ENCODE results near the gene DPH2. TPM values are rescaled to one million over a fixed set of nuclear protein-coding genes. Genes with fewer than 3 reads are reported as not detected.

The DPH2 gene
- total and polyA plus RNA-seq, 2 of the 8 experiments (the other 6 are each of a cell fraction or from before 2014, with no cell fraction given) = 64.9 to 92.1 TPM

DNA sequence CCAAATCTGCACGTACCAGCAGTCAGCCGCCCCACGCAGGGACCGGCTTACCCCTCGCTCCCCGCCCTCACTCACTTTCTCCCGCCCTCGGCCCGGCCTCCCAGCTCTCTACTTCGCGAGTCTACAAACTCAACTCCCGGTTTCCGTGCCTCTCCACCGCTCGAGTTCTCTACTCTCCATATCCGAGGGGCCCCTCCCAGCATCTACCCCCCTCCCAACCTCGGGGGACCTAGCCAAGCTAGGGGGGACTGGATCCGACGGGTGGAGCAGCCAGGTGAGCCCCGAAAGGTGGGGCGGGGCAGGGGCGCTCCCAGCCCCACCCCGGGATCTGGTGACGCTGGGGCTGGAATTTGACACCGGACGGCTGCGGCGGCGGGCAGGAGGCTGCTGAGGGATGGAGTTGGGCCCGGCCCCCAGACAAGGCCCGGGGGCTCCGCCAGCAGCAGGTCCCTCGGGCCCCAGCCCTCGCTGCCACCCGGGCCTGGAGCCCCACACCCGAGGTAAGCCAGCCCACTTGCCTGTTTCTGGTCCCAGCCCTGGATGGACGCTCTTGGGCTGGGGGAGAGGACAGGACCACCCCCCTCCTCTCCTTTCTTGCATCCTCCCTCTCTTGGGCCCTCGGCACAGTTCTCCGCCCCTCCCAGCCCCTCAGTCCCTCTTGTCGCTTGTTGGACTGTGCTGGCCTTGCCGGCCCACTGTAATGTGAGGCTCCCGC, 36.3 kb upstream of the DPH2 start, which contains the start of gene ARTN:
Gene ARTN (plus strand): TSS at position 416 of the 715 bp plus-strand sequence. CDS start 1,856 bp downstream, outside the sequence.
- H3K4me1 ChIP-seq (replicated peaks in 1 of 4; ENCODE audit: control insufficient read depth in 3 of 4, insufficient read depth in 4 of 4, low read length in 3 of 4) = peaks cover 11 to 36% (median 31%) of the 10 kb centered on the region in 4 experiments
- H2AK5ac ChIP-seq (ENCODE audit: low read depth, low read length) = peak within 1 kb of the TSS; percentile 85; the same call in 1 of the 2 replicates
- H2BK12ac ChIP-seq (ENCODE audit: low read depth, low read length) = peak within 1 kb of the TSS; percentile 90
- no peak within 1 kb of the TSS for H3K27ac ChIP-seq (ENCODE audit: low read depth, low read length)
- H4K20me1 ChIP-seq (replicated peaks in 1 of 2; ENCODE audit: control insufficient read depth in 1 of 2, insufficient read depth in 2 of 2, low read length in 2 of 2) = peaks cover 7 to 8% of the 10 kb centered on the region in 2 experiments
- no peaks in the 10 kb centered on the region for H3K79me1 ChIP-seq (ENCODE audit: low read depth, low read length)
- FAIRE-seq (no peak), DNase-seq (ENCODE audit: low read depth in 1 of 2, low spot score in 2 of 2) (peak in 1 of 2 experiments; percentile 89)
- peak within 1 kb of the TSS; percentile 92 for H3K18ac ChIP-seq (ENCODE audit: extremely low read depth, low read length)
- 3% methylated on average over 41 of the region's 42 CpGs; no CpG with 5 or more reads in 1 of the 2 experiments for WGBS, 2 experiments (ENCODE audit: extremely low coverage in 1 of 2, insufficient coverage in 1 of 2, insufficient read length in 1 of 2, insufficient replicate concordance in 2 of 2, low coverage in 1 of 2, low lambda C conversion rate in 2 of 2, missing lambda C conversion rate in 1 of 2)
- H2BK15ac ChIP-seq (ENCODE audit: low read length) = peak within 1 kb of the TSS; percentile 99; the same call in 1 of the 2 replicates
- peak within 1 kb of the TSS; percentile 85; the same call in 1 of the 2 replicates for H2BK5ac ChIP-seq (ENCODE audit: low read depth, low read length)
- peak within 1 kb of the TSS; percentile 20 for H3K14ac ChIP-seq (ENCODE audit: insufficient read length)
- peak within 1 kb of the TSS; percentile 70 for H3K56ac ChIP-seq (replicated peaks; ENCODE audit: insufficient read length, low read depth, low read length)
- no peak within 1 kb of the TSS for H3K23ac ChIP-seq (ENCODE audit: insufficient read length)
- peak within 1 kb of the TSS; percentile 62 for H3K4ac ChIP-seq (replicated peaks; ENCODE audit: insufficient read length, low read depth, low read length)
- peak within 1 kb of the TSS; percentile 61; the same call in 1 of the 2 replicates for H2BK20ac ChIP-seq (ENCODE audit: low read length)
- H4K91ac ChIP-seq (replicated peaks; ENCODE audit: insufficient read length, low read length) = peak within 1 kb of the TSS; percentile 88
- no peak within 1 kb of the TSS for H2AFZ ChIP-seq (ENCODE audit: low read length)
- H3K27me3 ChIP-seq (replicated peaks in 1 of 4; ENCODE audit: control insufficient read depth in 3 of 4, extremely low read depth in 1 of 4, insufficient read depth in 3 of 4, low read length in 3 of 4) = peaks cover 0 to 8% (median 4%) of the 10 kb centered on the region in 4 experiments; a peak in 5 of 7 replicates
- H4K8ac ChIP-seq (ENCODE audit: extremely low read depth, insufficient read depth, low read length) = peak within 1 kb of the TSS; percentile 84
- no peaks in the 10 kb centered on the region for H3K79me2 ChIP-seq (ENCODE audit: control insufficient read depth in 1 of 2, insufficient read depth in 2 of 2, low read length in 2 of 2)
- H3K9me3 ChIP-seq (ENCODE audit: insufficient read depth in 2 of 2, low read depth in 1 of 2, low read length in 1 of 2) = no peaks in the 10 kb centered on the region
- CTCF ChIA-PET (ENCODE audit: partially characterized antibody) = interaction anchor here (0.5 to 18.6 kb wide), 51 partner anchors 11 to 697 kb away, joined by 3 to 618 read pairs (median 11); partner anchors contain the start of genes ATP6V0B, CCDC24 and IPO13
- H4K5ac ChIP-seq (ENCODE audit: insufficient read length, low read depth, low read length) = peak within 1 kb of the TSS; percentile 79
- H2BK120ac ChIP-seq (replicated peaks; ENCODE audit: low read depth, low read length) = peak within 1 kb of the TSS; percentile 91
- H3K36me3 ChIP-seq (ENCODE audit: control insufficient read depth in 2 of 4, insufficient read depth in 4 of 4, low read length in 3 of 4) = no peaks in the 10 kb centered on the region; a peak in 1 of 8 replicates
- H3K4me3 ChIP-seq (ENCODE audit: extremely low read depth in 1 of 4, insufficient read depth in 2 of 4, low read depth in 3 of 4, low read length in 4 of 4) = peak within 1 kb of the TSS; percentile 57 to 67 (median 62)
- POLR2A ChIA-PET (ENCODE audit: partially characterized antibody) = interaction anchor here (0.6 to 8.0 kb wide), 10 partner anchors 10 to 227 kb away, joined by 3 to 89 read pairs (median 5); partner anchors contain the start of gene SLC6A9
- H3K4me2 ChIP-seq (ENCODE audit: insufficient read depth in 1 of 2, low read depth in 2 of 2, low read length in 2 of 2) = peak within 1 kb of the TSS; percentile 89 to 93
- H3K9ac ChIP-seq (replicated peaks in 1 of 4; ENCODE audit: extremely low read depth in 1 of 4, low read depth in 3 of 4, low read length in 3 of 4) = peak within 1 kb of the TSS in 2 of 4 experiments; percentile 4 to 16; a peak in 4 of 7 replicates
- peaks cover 11% of the 10 kb centered on the region; the same call in 1 of the 2 replicates for H3K23me2 ChIP-seq (ENCODE audit: low read depth, low read length)
- TF ChIP-seq TBP (IDR thresholded peaks at IDR 0.05; ENCODE audit: low read depth, low read length) = peak; percentile 36; the same call in 1 of the 2 replicates
- no peak for TF ChIP-seq TCF12 (IDR thresholded peaks at IDR 0.05; ENCODE audit: low read depth, low read length)
- TF ChIP-seq ASH2L (IDR thresholded peaks at IDR 0.05; ENCODE audit: low read length) = peak; percentile 41
- 0 out of 2 replicates have a peak, but pooled peaks have one; percentile 31 for TF ChIP-seq TEAD4 (IDR thresholded peaks at IDR 0.05; ENCODE audit: low read depth, low read length)
- peak; percentile 66; the same call in 1 of the 2 replicates for TF ChIP-seq CREB1 (IDR thresholded peaks at IDR 0.05)
- TF ChIP-seq FOSL1 (IDR thresholded peaks at IDR 0.05; ENCODE audit: insufficient read depth, low read depth, low read length) = no peak
- TF ChIP-seq, protein P1, sequence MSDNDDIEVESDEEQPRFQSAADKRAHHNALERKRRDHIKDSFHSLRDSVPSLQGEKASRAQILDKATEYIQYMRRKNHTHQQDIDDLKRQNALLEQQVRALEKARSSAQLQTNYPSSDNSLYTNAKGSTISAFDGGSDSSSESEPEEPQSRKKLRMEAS (IDR thresholded peaks at IDR 0.05) = no peak
- TF ChIP-seq SP1 (IDR thresholded peaks at IDR 0.05; ENCODE audit: low read depth, low read length) = no peak
- TF ChIP-seq PHF8 (conservative IDR thresholded peaks at IDR 0.05; ENCODE audit: low read depth, low read length) = peak; percentile 52; the same call in 1 of the 2 replicates
- 0 out of 2 replicates have a peak, but pooled peaks have one; percentile 1 for TF ChIP-seq RBBP5 (IDR thresholded peaks at IDR 0.05; ENCODE audit: borderline replicate concordance, low read depth, low read length)
- TF ChIP-seq RFX5 (IDR thresholded peaks at IDR 0.05; ENCODE audit: borderline replicate concordance, low read depth, low read length) = no peak
- TF ChIP-seq GTF2F1 (IDR thresholded peaks at IDR 0.05; ENCODE audit: borderline replicate concordance, low read depth, low read length) = no peak

Data from H1 (cell line).